Mesendoderm (in vitro differentiated cells): ENCODE results near the gene GNB2.

Experiments
- DNase-seq: peaks from one replicate; pipeline ENCODE4 v3.0.0; 2013
- H2AK5ac ChIP-seq: 2 replicates; pipeline ENCODE4 v1.6.1; 2013; ENCODE audit warnings: low read length, inconsistent platforms
- H2BK120ac ChIP-seq: 2 replicates; pipeline ENCODE4 v1.6.1; 2013; ENCODE audit warnings: low read depth, mild to moderate bottlenecking, low read length, moderate library complexity, mixed read lengths
- H2BK15ac ChIP-seq: replicated peaks from 2 replicates; pipeline ENCODE4 v1.6.1; 2013; ENCODE audit warnings: low read depth, mild to moderate bottlenecking, moderate library complexity
- H2BK5ac ChIP-seq: 2 replicates; pipeline ENCODE4 v1.6.1; 2013; ENCODE audit warnings: low read length, inconsistent platforms
- H3K18ac ChIP-seq: 2 replicates; pipeline ENCODE4 v1.6.1; 2013; ENCODE audit warnings: mild to moderate bottlenecking, low read length, mixed read lengths
- H3K23ac ChIP-seq: one replicate; pipeline ENCODE4 v1.6.1; 2013; ENCODE audit warnings: low read length
- H3K27ac ChIP-seq: 2 replicates; pipeline ENCODE4 v1.5.1; 2013; ENCODE audit warnings: low read depth, mild to moderate bottlenecking, inconsistent platforms, low read length, moderate library complexity
- H3K27me3 ChIP-seq: 2 replicates; pipeline ENCODE4 v1.6.1; 2013; ENCODE audit warnings: low read length, control low read depth, mild to moderate bottlenecking, inconsistent platforms; ENCODE audit not compliant: insufficient read depth, poor library complexity
- H3K36me3 ChIP-seq: 2 replicates; pipeline ENCODE4 v1.6.1; 2013; ENCODE audit warnings: low read length, inconsistent platforms; ENCODE audit not compliant: control insufficient read depth, insufficient read depth
- H3K4ac ChIP-seq: one replicate; pipeline ENCODE4 v1.6.1; 2013; ENCODE audit warnings: low read depth, mild to moderate bottlenecking, low read length, moderate library complexity
- H3K4me1 ChIP-seq: 2 replicates; pipeline ENCODE4 v1.6.1; 2013; ENCODE audit warnings: low read depth, low read length, inconsistent platforms; ENCODE audit not compliant: control insufficient read depth
- H3K4me2 ChIP-seq: 2 replicates; pipeline ENCODE4 v1.6.1; 2013; ENCODE audit warnings: low read length
- H3K4me3 ChIP-seq: 2 replicates; pipeline ENCODE4 v1.5.1; 2013; ENCODE audit warnings: mild to moderate bottlenecking, low read length
- H3K56ac ChIP-seq: one replicate; pipeline ENCODE4 v1.6.1; 2013; ENCODE audit warnings: low read length
- H3K79me1 ChIP-seq: 2 replicates; pipeline ENCODE4 v1.6.1; 2013; ENCODE audit warnings: low read length, inconsistent platforms
- H3K79me2 ChIP-seq: 2 replicates; pipeline ENCODE4 v1.6.1; 2013; ENCODE audit warnings: mild to moderate bottlenecking, low read length; ENCODE audit not compliant: control insufficient read depth, insufficient read depth
- H3K9ac ChIP-seq: 2 replicates; pipeline ENCODE4 v1.6.1; 2013; ENCODE audit warnings: low read length, inconsistent platforms
- H4K5ac ChIP-seq: one replicate; pipeline ENCODE4 v1.6.1; 2013; ENCODE audit warnings: low read length
- H4K8ac ChIP-seq: one replicate; pipeline ENCODE4 v1.6.1; 2013; ENCODE audit warnings: low read depth, mild to moderate bottlenecking, control low read depth, low read length, moderate library complexity
- WGBS: extraction: QIAGEN DNeasy Blood & Tissue Kit; methylation state at CpG from one replicate; pipeline ENCODE4 v1.1.7; 2013; ENCODE audit warnings: low lambda C conversion rate, missing lambda C conversion rate; ENCODE audit not compliant: insufficient coverage; ENCODE audit errors: extremely low coverage; 5-methylcytosine and 5-hydroxymethylcytosine counted together

GNB2 gene

DNA sequence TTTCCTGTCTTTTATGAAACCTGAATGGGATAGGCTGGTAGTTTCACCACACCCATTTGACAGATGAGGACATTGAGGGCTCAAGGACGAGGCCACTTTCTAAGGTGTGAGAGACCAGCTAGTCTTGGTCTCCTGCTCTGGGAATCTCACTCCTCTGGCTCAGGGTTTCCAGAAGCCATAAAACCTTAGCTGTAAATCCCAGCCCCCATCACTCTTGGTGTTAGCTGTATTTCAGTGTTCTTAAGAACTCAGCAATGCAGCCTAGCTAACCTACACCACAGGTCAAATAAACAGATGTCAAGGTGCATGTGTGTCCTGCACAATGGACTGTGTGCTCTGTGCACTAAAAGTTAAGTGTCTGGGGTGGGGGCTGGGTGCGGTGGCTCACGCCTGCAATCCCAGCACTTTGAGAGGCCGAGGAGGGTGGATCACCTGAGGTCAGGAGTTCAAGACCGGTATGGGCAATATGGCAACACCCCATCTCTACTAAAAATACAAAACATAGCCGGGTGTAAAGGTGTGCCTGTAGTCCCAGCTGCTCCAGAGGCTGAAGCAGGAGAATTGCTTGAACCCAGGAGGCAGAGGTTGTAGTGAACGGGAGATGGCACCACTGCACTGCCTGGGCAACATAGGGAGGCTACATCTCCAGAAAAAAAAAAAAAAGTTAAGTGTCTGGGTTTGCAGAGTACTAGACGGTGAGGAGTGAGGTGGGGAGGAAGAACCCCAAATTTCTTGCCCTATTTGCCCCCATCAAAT is 46.2 kb downstream of the GNB2 start:
- no peak overlapping the region for H3K27ac ChIP-seq
- H3K36me3 ChIP-seq = no peaks in the 10 kb centered on the region
- H3K4me1 ChIP-seq = no peaks in the 10 kb centered on the region
- no peak overlapping the region for H3K23ac ChIP-seq
- no peak overlapping the region for H3K4ac ChIP-seq
- DNase-seq = no peak
- H3K79me2 ChIP-seq = no peaks in the 10 kb centered on the region
- no peaks in the 10 kb centered on the region for H3K79me1 ChIP-seq
- no peak overlapping the region for H2AK5ac ChIP-seq
- H4K8ac ChIP-seq = no peak overlapping the region
- H3K18ac ChIP-seq = no peak overlapping the region
- H3K56ac ChIP-seq = no peak overlapping the region
- WGBS = no CpG with 5 or more reads among the region's 8 CpGs
- H2BK15ac ChIP-seq = no peak overlapping the region
- no peak overlapping the region for H3K4me2 ChIP-seq
- H2BK5ac ChIP-seq = no peak overlapping the region
- peaks cover 18% of the 10 kb centered on the region for H3K27me3 ChIP-seq
- no peak overlapping the region for H3K4me3 ChIP-seq
- no peak overlapping the region for H2BK120ac ChIP-seq
- no peak overlapping the region for H3K9ac ChIP-seq
- H4K5ac ChIP-seq = no peak overlapping the region

DNA sequence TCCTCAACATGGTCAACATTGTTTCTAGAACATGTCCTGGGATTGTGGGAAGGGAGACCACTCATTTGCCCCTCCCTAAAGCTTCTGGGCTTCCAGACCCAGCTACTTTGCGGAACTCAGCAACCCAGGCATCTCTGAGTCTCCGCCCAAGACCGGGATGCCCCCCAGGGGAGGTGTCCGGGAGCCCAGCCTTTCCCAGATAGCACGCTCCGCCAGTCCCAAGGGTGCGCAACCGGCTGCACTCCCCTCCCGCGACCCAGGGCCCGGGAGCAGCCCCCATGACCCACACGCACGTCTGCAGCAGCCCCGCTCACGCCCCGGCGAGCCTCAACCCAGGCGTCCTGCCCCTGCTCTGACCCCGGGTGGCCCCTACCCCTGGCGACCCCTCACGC is 46.7 kb downstream of the GNB2 start, which contains the start of gene EPO:
EPO (plus strand) TSS at position 190 of the 392 bp plus-strand sequence. CDS start 513 bp downstream, outside the sequence.
- Histone ChIP-seq H3K18ac (no peak within 1 kb of the TSS), H3K23ac (no peak within 1 kb of the TSS), H3K36me3 (no peaks in the 10 kb centered on the region), H3K9ac (peak within 1 kb of the TSS; percentile 42), H3K79me1 (no peaks in the 10 kb centered on the region), H3K4ac (no peak within 1 kb of the TSS), H2BK5ac (no peak within 1 kb of the TSS), H2AK5ac (no peak within 1 kb of the TSS), H2BK120ac (no peak within 1 kb of the TSS), H3K79me2 (no peaks in the 10 kb centered on the region), H3K27me3 (peaks cover 18% of the 10 kb centered on the region), H3K4me1 (no peaks in the 10 kb centered on the region), H3K4me2 (peak within 1 kb of the TSS; percentile 29), H4K5ac (no peak within 1 kb of the TSS), H3K4me3 (no peak within 1 kb of the TSS), H3K56ac (peak within 1 kb of the TSS; percentile 56), H4K8ac (no peak within 1 kb of the TSS), H2BK15ac (no peak within 1 kb of the TSS), H3K27ac (no peak within 1 kb of the TSS)
- no CpG with 5 or more reads among the region's 21 CpGs for WGBS
- DNase-seq = no peak

DNA sequence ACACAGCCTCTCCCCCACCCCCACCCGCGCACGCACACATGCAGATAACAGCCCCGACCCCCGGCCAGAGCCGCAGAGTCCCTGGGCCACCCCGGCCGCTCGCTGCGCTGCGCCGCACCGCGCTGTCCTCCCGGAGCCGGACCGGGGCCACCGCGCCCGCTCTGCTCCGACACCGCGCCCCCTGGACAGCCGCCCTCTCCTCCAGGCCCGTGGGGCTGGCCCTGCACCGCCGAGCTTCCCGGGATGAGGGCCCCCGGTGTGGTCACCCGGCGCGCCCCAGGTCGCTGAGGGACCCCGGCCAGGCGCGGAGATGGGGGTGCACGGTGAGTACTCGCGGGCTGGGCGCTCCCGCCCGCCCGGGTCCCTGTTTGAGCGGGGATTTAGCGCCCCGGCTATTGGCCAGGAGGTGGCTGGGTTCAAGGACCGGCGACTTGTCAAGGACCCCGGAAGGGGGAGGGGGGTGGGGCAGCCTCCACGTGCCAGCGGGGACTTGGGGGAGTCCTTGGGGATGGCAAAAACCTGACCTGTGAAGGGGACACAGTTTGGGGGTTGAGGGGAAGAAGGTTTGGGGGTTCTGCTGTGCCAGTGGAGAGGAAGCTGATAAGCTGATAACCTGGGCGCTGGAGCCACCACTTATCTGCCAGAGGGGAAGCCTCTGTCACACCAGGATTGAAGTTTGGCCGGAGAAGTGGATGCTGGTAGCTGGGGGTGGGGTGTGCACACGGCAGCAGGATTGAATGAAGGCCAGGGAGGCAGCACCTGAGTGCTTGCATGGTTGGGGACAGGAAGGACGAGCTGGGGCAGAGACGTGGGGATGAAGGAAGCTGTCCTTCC is 47.3 kb downstream of the GNB2 start:
- no peak overlapping the region for H2BK15ac ChIP-seq
- no peak overlapping the region for H2AK5ac ChIP-seq
- H3K27me3 ChIP-seq = peaks cover 18% of the 10 kb centered on the region
- no peak overlapping the region for H3K4me3 ChIP-seq
- H3K56ac ChIP-seq = peak overlapping the region; percentile 56
- no peaks in the 10 kb centered on the region for H3K79me2 ChIP-seq
- H3K27ac ChIP-seq = no peak overlapping the region
- H3K23ac ChIP-seq = no peak overlapping the region
- H3K4me2 ChIP-seq = peak overlapping the region; percentile 29
- no peaks in the 10 kb centered on the region for H3K79me1 ChIP-seq
- no CpG with 5 or more reads among the region's 56 CpGs for WGBS
- no peaks in the 10 kb centered on the region for H3K4me1 ChIP-seq
- no peak overlapping the region for H3K18ac ChIP-seq
- no peaks in the 10 kb centered on the region for H3K36me3 ChIP-seq
- H4K8ac ChIP-seq = no peak overlapping the region
- H3K9ac ChIP-seq = peak overlapping the region; percentile 42
- no peak overlapping the region for H2BK5ac ChIP-seq
- no peak overlapping the region for H2BK120ac ChIP-seq
- no peak overlapping the region for H3K4ac ChIP-seq
- H4K5ac ChIP-seq = no peak overlapping the region
- peak; percentile 24 for DNase-seq

- no peak overlapping the region for H3K9ac ChIP-seq
- H3K36me3 ChIP-seq = no peaks in the 10 kb centered on the region
- no peak overlapping the region for H3K4ac ChIP-seq
- no peak for DNase-seq
- no peak overlapping the region for H4K8ac ChIP-seq
- H4K5ac ChIP-seq = no peak overlapping the region
- H2BK120ac ChIP-seq = no peak overlapping the region
- H3K23ac ChIP-seq = no peak overlapping the region
- no CpG with 5 or more reads among the region's 8 CpGs for WGBS
- peaks cover 18% of the 10 kb centered on the region for H3K27me3 ChIP-seq
- no peaks in the 10 kb centered on the region for H3K79me1 ChIP-seq
- H3K18ac ChIP-seq = no peak overlapping the region
- H3K79me2 ChIP-seq = no peaks in the 10 kb centered on the region
- no peak overlapping the region for H2BK15ac ChIP-seq
- no peak overlapping the region for H3K4me3 ChIP-seq
- H2AK5ac ChIP-seq = no peak overlapping the region
- H2BK5ac ChIP-seq = no peak overlapping the region
- H3K4me1 ChIP-seq = no peaks in the 10 kb centered on the region
- no peak overlapping the region for H3K4me2 ChIP-seq
- H3K56ac ChIP-seq = peak overlapping the region; percentile 56
- H3K27ac ChIP-seq = no peak overlapping the region
Observed at GRCh38 chr7:100721505-100721812, 47.9 kb downstream of the GNB2 start.

GRCh38 chr7:100722480-100723212 is 49.1 kb downstream of the GNB2 start:
- no peak overlapping the region for H2AK5ac ChIP-seq
- H3K27ac ChIP-seq = no peak overlapping the region
- H2BK120ac ChIP-seq = no peak overlapping the region
- H4K5ac ChIP-seq = no peak overlapping the region
- H3K4me2 ChIP-seq = no peak overlapping the region
- no peaks in the 10 kb centered on the region for H3K4me1 ChIP-seq
- no peak overlapping the region for H2BK5ac ChIP-seq
- no peak overlapping the region for H3K4me3 ChIP-seq
- H4K8ac ChIP-seq = no peak overlapping the region
- no peaks in the 10 kb centered on the region for H3K79me2 ChIP-seq
- no peaks in the 10 kb centered on the region for H3K79me1 ChIP-seq
- DNase-seq = no peak
- H3K23ac ChIP-seq = no peak overlapping the region
- peaks cover 18% of the 10 kb centered on the region for H3K27me3 ChIP-seq
- H3K9ac ChIP-seq = no peak overlapping the region
- H3K36me3 ChIP-seq = no peaks in the 10 kb centered on the region
- no peak overlapping the region for H2BK15ac ChIP-seq
- H3K18ac ChIP-seq = no peak overlapping the region
- no peak overlapping the region for H3K4ac ChIP-seq
- H3K56ac ChIP-seq = no peak overlapping the region
- WGBS = no CpG with 5 or more reads among the region's 17 CpGs
